ENCODE measurements around the gene SNX6.
"Not testable (repeated sequence)": the region's sequence is repeated elsewhere in the genome, so short reads cannot be mapped to it uniquely, and the experiment has no call there.

Gene SNX6

DNA sequence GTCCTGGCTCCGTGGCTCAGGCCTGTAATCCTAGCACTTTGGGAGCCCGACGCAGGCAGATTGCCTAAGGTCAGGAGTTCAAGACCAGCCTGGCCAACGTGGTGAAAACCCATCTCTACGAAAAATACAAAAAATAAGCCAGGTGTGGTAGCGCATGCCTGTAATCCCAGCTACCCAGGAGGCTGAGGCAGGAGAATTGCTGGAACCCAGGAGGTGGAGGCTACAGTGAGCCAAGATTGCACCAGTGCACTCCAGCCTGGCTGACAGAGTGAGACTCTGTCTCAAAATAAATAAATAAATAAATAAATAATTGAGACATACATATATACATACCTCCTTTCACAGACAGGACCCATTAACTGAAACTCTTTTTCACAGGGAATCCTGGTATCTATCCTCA is 91.9 kb downstream of the SNX6 start:
- H3K27ac ChIP-seq (ENCODE audit: low read length); H3K9ac ChIP-seq (ENCODE audit: low read depth, low read length); H3K27me3 ChIP-seq (ENCODE audit: insufficient read depth, low read length); H3K4me1 ChIP-seq (ENCODE audit: insufficient read depth, low read length); H3K9me3 ChIP-seq (ENCODE audit: insufficient read depth, low read depth, low read length): not testable (repeated sequence)
- Histone ChIP-seq H3K36me3 (ENCODE audit: insufficient read depth, low read depth, low read length) (peaks cover 20% of the 10 kb centered on the region), H3K4me3 (ENCODE audit: low read length) (peak overlapping the region; percentile 96; the same call in 1 of the 2 replicates)

DNA sequence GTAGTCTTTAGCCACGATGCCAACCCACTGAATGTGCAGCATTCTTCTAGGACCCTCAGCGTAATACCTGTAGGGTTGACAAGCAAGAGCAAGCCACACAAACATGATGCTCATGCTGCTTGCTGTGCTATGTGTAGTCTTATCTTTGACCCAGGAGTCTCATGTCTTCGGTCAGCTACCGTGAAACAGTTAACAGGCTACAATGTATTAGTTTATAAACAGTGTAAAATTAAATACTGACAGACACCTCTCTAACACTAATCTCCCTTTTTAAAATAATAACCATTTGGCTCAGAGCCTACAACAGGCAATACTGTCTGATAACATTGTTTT is 92.3 kb downstream of the SNX6 start:
- H3K4me1 ChIP-seq (ENCODE audit: insufficient read depth, low read length), result peaks cover 4% of the 10 kb centered on the region; the same call in 1 of the 2 replicates
- H3K36me3 ChIP-seq (ENCODE audit: insufficient read depth, low read depth, low read length), result peaks cover 22% of the 10 kb centered on the region

DNA sequence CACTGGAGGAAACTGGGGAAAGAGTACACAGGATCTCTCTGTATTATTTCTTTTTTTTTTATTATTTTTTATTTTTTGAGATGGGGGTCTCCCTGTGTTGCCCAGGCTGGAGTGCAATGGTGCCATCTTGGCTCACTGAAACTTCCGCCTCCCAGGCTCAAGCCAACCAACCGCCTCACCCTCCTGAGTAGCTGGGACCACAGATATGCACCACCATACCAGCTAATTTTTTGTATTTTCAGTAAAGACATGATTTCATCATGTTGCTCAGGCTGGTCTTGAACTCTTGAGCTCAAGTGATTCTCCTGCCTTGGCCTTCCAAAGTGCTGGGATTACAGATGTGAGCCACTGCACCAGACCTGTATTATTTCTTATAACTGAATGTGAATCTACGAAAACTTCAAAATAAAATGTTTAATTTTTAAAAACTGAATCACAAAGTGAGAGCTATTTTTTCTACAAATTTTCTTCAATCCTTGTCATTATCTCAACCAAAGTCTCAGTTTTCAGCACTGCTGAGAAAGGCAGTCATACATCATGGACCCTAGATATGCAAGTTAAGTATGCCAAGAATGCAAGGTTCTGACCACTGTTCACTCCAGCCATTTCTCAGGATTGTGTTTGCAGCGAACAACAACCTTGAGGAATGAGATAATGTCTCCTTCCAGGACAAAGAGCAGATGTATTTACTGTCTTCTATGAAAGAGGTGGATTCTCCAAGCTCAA is 92.8 kb downstream of the SNX6 start:
- Histone ChIP-seq H3K4me3 (ENCODE audit: low read length) (no peak overlapping the region), H3K9ac (ENCODE audit: low read depth, low read length) (no peak overlapping the region), H3K36me3 (ENCODE audit: insufficient read depth, low read depth, low read length) (peaks cover 27% of the 10 kb centered on the region), H3K9me3 (ENCODE audit: insufficient read depth, low read depth, low read length) (no peaks in the 10 kb centered on the region), H3K27me3 (ENCODE audit: insufficient read depth, low read length) (no peaks in the 10 kb centered on the region), H3K4me1 (ENCODE audit: insufficient read depth, low read length) (peaks cover 4% of the 10 kb centered on the region; the same call in 1 of the 2 replicates), H3K27ac (ENCODE audit: low read length) (no peak overlapping the region)

More for the DNA sequence above, 92.3 kb downstream of the SNX6 start:
- no peak overlapping the region for H3K27ac ChIP-seq (ENCODE audit: low read length)
- H3K27me3 ChIP-seq (ENCODE audit: insufficient read depth, low read length), result no peaks in the 10 kb centered on the region
- no peak overlapping the region for H3K4me3 ChIP-seq (ENCODE audit: low read length)
- H3K9me3 ChIP-seq (ENCODE audit: insufficient read depth, low read depth, low read length), result no peaks in the 10 kb centered on the region
- H3K9ac ChIP-seq (ENCODE audit: low read depth, low read length), result no peak overlapping the region

DNA sequence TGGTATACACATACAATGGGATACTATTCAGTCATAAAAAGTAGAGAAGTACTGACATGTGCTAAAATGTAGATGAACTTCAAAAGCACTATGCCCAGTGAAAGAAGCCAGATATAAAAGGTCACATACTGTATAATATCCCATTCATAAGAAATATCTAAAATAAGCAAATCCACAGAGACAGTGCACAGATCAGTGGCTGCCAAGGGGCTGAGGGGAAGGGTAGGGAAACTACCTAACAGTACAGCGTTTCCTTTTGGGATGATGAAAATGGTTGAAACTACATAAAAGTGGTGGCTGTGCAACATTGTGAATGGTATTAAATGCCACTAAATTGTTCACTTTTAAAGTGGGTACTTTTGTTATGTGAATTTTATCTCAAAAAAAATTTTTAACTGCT is 102.4 kb downstream of the SNX6 start:
- H3K4me3 ChIP-seq (ENCODE audit: low read length), result no peak overlapping the region
- H3K4me1 ChIP-seq (ENCODE audit: insufficient read depth, low read length), result no peaks in the 10 kb centered on the region
- H3K9me3 ChIP-seq (ENCODE audit: insufficient read depth, low read depth, low read length), result no peaks in the 10 kb centered on the region
- no peaks in the 10 kb centered on the region for H3K27me3 ChIP-seq (ENCODE audit: insufficient read depth, low read length)
- peaks cover 69% of the 10 kb centered on the region for H3K36me3 ChIP-seq (ENCODE audit: insufficient read depth, low read depth, low read length)
- H3K27ac ChIP-seq (ENCODE audit: low read length), result no peak overlapping the region
- H3K9ac ChIP-seq (ENCODE audit: low read depth, low read length), result no peak overlapping the region

DNA sequence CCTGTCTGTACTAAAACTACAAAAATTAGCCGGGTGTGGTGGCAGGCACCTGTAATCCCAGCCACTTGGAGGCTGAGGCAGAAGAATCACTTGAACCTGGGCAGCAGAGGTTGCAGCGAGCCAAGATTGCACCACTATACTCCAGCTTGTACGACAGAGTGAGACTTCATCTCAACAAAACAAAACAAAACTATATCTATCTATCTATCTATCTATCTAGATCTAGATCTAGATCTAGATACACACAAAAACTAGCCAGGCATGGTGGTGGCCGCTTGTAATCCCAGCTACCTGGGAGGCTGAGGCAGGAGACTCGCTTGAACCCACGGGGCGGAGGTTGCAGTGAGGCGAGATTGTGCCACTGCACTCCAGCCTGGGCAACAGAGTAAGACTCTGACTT is 105.7 kb downstream of the SNX6 start:
- not testable (repeated sequence) for H3K4me1 ChIP-seq (ENCODE audit: insufficient read depth, low read length); H3K27me3 ChIP-seq (ENCODE audit: insufficient read depth, low read length); H3K9me3 ChIP-seq (ENCODE audit: insufficient read depth, low read depth, low read length); H3K27ac ChIP-seq (ENCODE audit: low read length); H3K9ac ChIP-seq (ENCODE audit: low read depth, low read length); H3K4me3 ChIP-seq (ENCODE audit: low read length)
- peaks cover 64% of the 10 kb centered on the region for H3K36me3 ChIP-seq (ENCODE audit: insufficient read depth, low read depth, low read length)

DNA sequence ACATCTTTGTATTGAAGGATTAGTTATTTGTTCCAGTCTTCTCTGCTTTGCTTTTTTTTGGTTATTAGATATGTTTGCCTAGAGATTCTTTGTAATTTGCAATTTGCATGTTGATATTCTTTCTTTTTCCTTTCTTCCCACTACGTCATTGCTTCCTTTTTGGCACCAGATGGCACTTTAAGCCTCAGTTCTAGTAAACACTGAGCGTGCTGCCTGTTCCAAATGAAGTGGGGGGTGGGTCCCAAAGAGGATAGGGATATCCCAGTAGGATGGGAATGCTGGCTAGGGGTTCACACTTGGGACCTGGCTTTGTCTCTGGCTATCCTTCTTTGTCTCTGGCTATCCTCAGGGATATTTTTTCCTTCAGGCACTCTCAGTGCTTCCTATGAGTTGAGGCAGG is 107.5 kb downstream of the SNX6 start:
- Histone ChIP-seq H3K27ac (ENCODE audit: low read length) (no peak overlapping the region), H3K4me3 (ENCODE audit: low read length) (no peak overlapping the region), H3K4me1 (ENCODE audit: insufficient read depth, low read length) (no peaks in the 10 kb centered on the region), H3K9ac (ENCODE audit: low read depth, low read length) (no peak overlapping the region), H3K36me3 (ENCODE audit: insufficient read depth, low read depth, low read length) (peaks cover 64% of the 10 kb centered on the region), H3K9me3 (ENCODE audit: insufficient read depth, low read depth, low read length) (no peaks in the 10 kb centered on the region), H3K27me3 (ENCODE audit: insufficient read depth, low read length) (no peaks in the 10 kb centered on the region)

DNA sequence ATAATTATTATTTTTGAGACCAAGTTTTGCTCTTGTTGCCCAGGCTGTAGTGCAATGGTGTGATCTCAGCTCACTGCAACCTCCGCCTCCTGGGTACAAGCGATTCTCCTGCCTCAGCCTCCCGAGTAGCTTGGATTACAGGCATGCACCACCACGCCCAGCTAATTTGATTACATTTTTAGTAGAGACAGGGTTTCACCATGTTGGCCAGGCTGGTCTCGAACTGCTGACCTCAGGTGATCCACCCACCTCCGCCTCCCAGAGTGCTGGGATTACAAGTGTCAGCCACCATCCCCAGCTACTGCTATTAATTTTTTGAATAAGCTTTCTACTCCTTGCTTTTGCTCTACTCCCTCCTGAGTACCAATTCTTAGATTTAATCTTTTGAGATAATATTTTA is 108.9 kb downstream of the SNX6 start:
- H3K36me3 ChIP-seq (ENCODE audit: insufficient read depth, low read depth, low read length), result peaks cover 60% of the 10 kb centered on the region
- H3K4me1 ChIP-seq (ENCODE audit: insufficient read depth, low read length), result not testable (repeated sequence)

DNA sequence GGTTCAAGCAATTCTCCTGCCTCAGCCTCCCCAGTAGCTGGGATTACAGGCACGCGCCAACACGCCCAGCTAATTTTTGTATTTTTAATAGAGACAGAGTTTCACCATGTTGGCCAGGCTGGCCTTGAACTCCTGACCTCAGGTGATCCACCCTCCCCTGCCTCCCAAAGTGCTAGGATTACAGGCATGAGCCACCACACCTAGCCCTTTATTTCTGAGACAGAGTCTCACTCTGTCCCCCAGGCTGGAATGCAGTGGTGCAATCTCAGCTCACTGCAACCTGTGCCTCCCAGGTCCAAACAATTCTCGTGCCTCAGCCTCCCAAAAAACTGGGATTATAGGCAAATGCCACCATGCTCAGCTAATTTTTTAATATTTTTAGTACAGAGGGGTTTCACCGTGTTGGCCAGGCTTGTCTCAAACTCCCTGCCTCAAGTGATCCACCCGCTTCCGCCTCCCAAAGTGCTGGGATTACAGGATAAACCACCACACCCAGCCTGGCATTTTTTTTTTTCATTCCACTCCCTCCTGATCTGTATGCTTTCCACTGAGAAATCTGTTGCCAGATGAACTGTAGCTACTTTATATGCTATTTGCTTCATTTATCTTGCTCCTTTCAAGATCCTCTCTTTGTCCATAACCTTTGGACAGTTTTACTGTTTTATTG is 109.5 kb downstream of the SNX6 start:
- peaks cover 61% of the 10 kb centered on the region for H3K36me3 ChIP-seq (ENCODE audit: insufficient read depth, low read depth, low read length)

More for the DNA sequence above, 108.9 kb downstream of the SNX6 start:
- not testable (repeated sequence) for H3K9me3 ChIP-seq (ENCODE audit: insufficient read depth, low read depth, low read length); H3K27ac ChIP-seq (ENCODE audit: low read length); H3K9ac ChIP-seq (ENCODE audit: low read depth, low read length); H3K27me3 ChIP-seq (ENCODE audit: insufficient read depth, low read length); H3K4me3 ChIP-seq (ENCODE audit: low read length)

More for the DNA sequence above, 109.5 kb downstream of the SNX6 start:
- not testable (repeated sequence) for H3K4me1 ChIP-seq (ENCODE audit: insufficient read depth, low read length); H3K9me3 ChIP-seq (ENCODE audit: insufficient read depth, low read depth, low read length); H3K9ac ChIP-seq (ENCODE audit: low read depth, low read length); H3K27ac ChIP-seq (ENCODE audit: low read length); H3K27me3 ChIP-seq (ENCODE audit: insufficient read depth, low read length); H3K4me3 ChIP-seq (ENCODE audit: low read length)

Measured in iPS-20b (cell line).